GM23338 (cell line): ENCODE data around the gene ARHGAP4. TPM values are rescaled to one million over a fixed set of nuclear protein-coding genes. Genes with fewer than 3 reads are reported as not detected.
A peak's percentile ranks its signal among the peaks of the same experiment; 100 is the strongest.

Experiments used
- ATAC-seq: fragments of 200-7000 bp; cut with Tn5 transposase; 3 replicates; pipeline ENCODE4 v1.9.1; 2020
- DNase-seq: peaks from one replicate; pipeline ENCODE4 v3.0.0-alpha.2; 2015; ENCODE audit warnings: low spot score
- H2AFZ ChIP-seq: fragments of 200-600 bp; sonication (generic); 2 replicates; pipeline ENCODE4 v1.8.0; 2016; ENCODE audit warnings: antibody characterized with exemption, mild to moderate bottlenecking, moderate library complexity
- H3F3A ChIP-seq: fragments of 200-600 bp; sonication (generic); replicated peaks from 2 replicates; pipeline ENCODE4 v1.8.0; 2017; ENCODE audit warnings: antibody characterized with exemption, mixed run types, low read depth
- H3K27ac ChIP-seq: fragments of 200-600 bp; sonication (generic); 2 replicates; pipeline ENCODE4 v1.6.1; 2016; ENCODE audit warnings: low read depth
- H3K27me3 ChIP-seq: fragments of 200-600 bp; sonication (generic); 2 replicates; pipeline ENCODE4 v1.8.0; 2016; ENCODE audit warnings: mild to moderate bottlenecking, mixed run types, moderate library complexity; ENCODE audit not compliant: insufficient read depth
- H3K36me3 ChIP-seq: fragments of 200-600 bp; sonication (generic); 2 replicates; pipeline ENCODE4 v1.8.0; 2016; ENCODE audit warnings: mild to moderate bottlenecking; ENCODE audit not compliant: insufficient read depth
- H3K4me1 ChIP-seq: fragments of 200-600 bp; sonication (generic); 2 replicates; pipeline ENCODE4 v1.8.0; 2016; ENCODE audit warnings: mild to moderate bottlenecking, moderate library complexity; ENCODE audit not compliant: insufficient read depth
- H3K4me2 ChIP-seq: fragments of 200-600 bp; sonication (generic); 2 replicates; pipeline ENCODE4 v1.7.1; 2017; ENCODE audit warnings: mixed run types
- H3K4me3 ChIP-seq: fragments of 200-600 bp; sonication (generic); 2 replicates; pipeline ENCODE4 v1.6.1; 2016; ENCODE audit warnings: mixed run types
- H3K79me2 ChIP-seq: fragments of 200-600 bp; sonication (generic); replicated peaks from 2 replicates; pipeline ENCODE4 v1.8.0; 2017; ENCODE audit warnings: mild to moderate bottlenecking; ENCODE audit not compliant: insufficient read depth
- H3K9me2 ChIP-seq: fragments of 200-600 bp; sonication (generic); 2 replicates; pipeline ENCODE4 v1.8.0; 2017; ENCODE audit not compliant: insufficient read depth
- H4K20me1 ChIP-seq: fragments of 200-600 bp; sonication (generic); replicated peaks from 2 replicates; pipeline ENCODE4 v1.8.0; 2017; ENCODE audit warnings: mild to moderate bottlenecking; ENCODE audit not compliant: insufficient read depth
- H3K27ac Mint-ChIP-seq: 2 replicates; pipeline ENCODE4 v1.8.0; 2020; ENCODE audit warnings: inconsistent platforms, mild to moderate bottlenecking, moderate library complexity, mixed read lengths
- H3K27me3 Mint-ChIP-seq: 3 replicates; pipeline ENCODE4 v1.8.0; 2022; ENCODE audit warnings: low read depth, mild to moderate bottlenecking, moderate library complexity, mixed read lengths, inconsistent platforms; ENCODE audit not compliant: insufficient read depth, poor library complexity
- H3K36me3 Mint-ChIP-seq: 3 replicates; pipeline ENCODE4 v1.8.0; 2021; ENCODE audit warnings: low read depth, mild to moderate bottlenecking, inconsistent platforms, moderate library complexity, mixed read lengths
- H3K4me1 Mint-ChIP-seq: 3 replicates; pipeline ENCODE4 v1.8.0; 2020; ENCODE audit warnings: mild to moderate bottlenecking, inconsistent platforms, mixed read lengths
- H3K4me3 Mint-ChIP-seq: 3 replicates; pipeline ENCODE4 v1.8.0; 2021; ENCODE audit warnings: moderate library complexity, mild to moderate bottlenecking, inconsistent platforms, mixed read lengths
- H3K9me3 Mint-ChIP-seq: 3 replicates; pipeline ENCODE4 v1.8.0; 2020; ENCODE audit warnings: moderate library complexity, mild to moderate bottlenecking, inconsistent platforms, mixed read lengths
- CREB1 ChIP-seq: fragments of 250-450 bp; sonication (Bioruptor Pico); IDR thresholded peaks from 2 replicates; pipeline ENCODE4 v1.5.0; 2020; ENCODE audit warnings: low read depth, mild to moderate bottlenecking, moderate library complexity
- CTCF ChIP-seq, 2 experiments: fragments of 200-600 bp in 1 of 2; sonication (generic) in 1 of 2; conservative IDR thresholded peaks; 2 replicates each; pipeline versions ENCODE4 v1.5.1 to v1.6.1; 2016 to 2017; ENCODE audit warnings: antibody characterized with exemption in 2 of 2, low read depth in 2 of 2, mild to moderate bottlenecking in 2 of 2, moderate library complexity in 1 of 2
- ETS1 ChIP-seq: IDR thresholded peaks from 2 replicates; pipeline ENCODE4 v1.6.1; 2016; ENCODE audit warnings: antibody characterized with exemption
- EZH2 ChIP-seq: fragments of 200-600 bp; sonication (generic); IDR thresholded peaks from one replicate; pipeline ENCODE4 v1.8.0; 2017; ENCODE audit warnings: antibody characterized with exemption, mild to moderate bottlenecking, low read depth; ENCODE audit not compliant: unreplicated experiment
- EZH2phosphoT487 ChIP-seq: fragments of 200-600 bp; sonication (generic); IDR thresholded peaks from one replicate; pipeline ENCODE4 v1.8.1; 2018; ENCODE audit warnings: antibody characterized with exemption; ENCODE audit not compliant: unreplicated experiment
- JUNB ChIP-seq: IDR thresholded peaks from one replicate; pipeline ENCODE4 v1.6.1; 2016; ENCODE audit warnings: antibody characterized with exemption; ENCODE audit not compliant: unreplicated experiment
- NANOG ChIP-seq: IDR thresholded peaks from 2 replicates; pipeline ENCODE4 v1.6.1; 2016; ENCODE audit warnings: antibody characterized with exemption, borderline replicate concordance
- POLR2AphosphoS5 ChIP-seq: IDR thresholded peaks from 2 replicates; pipeline ENCODE4 v1.6.1; 2016; ENCODE audit warnings: antibody characterized with exemption, low read depth
- REST ChIP-seq: IDR thresholded peaks from one replicate; pipeline ENCODE4 v1.6.1; 2018; ENCODE audit warnings: antibody characterized with exemption; ENCODE audit not compliant: unreplicated experiment
- STAT1 ChIP-seq: IDR thresholded peaks from one replicate; pipeline ENCODE4 v1.6.1; 2016; ENCODE audit warnings: antibody characterized with exemption; ENCODE audit not compliant: unreplicated experiment
- ZNF114 ChIP-seq: fragments of 250-450 bp; sonication (Bioruptor Pico); IDR thresholded peaks from 2 replicates; pipeline ENCODE4 v1.5.0; 2020; ENCODE audit warnings: mild to moderate bottlenecking, moderate library complexity
- ZNF331 ChIP-seq: fragments of 250-450 bp; sonication (Bioruptor Pico); IDR thresholded peaks from 2 replicates; pipeline ENCODE4 v1.5.0; 2020; ENCODE audit warnings: low read depth, mild to moderate bottlenecking, moderate library complexity
- ZNF462 ChIP-seq: fragments of 250-450 bp; sonication (Bioruptor Pico); IDR thresholded peaks from 2 replicates; pipeline ENCODE4 v1.5.0; 2020; ENCODE audit warnings: mild to moderate bottlenecking, moderate library complexity
- polyA plus RNA-seq: library from polyadenylated mRNA; unstranded; fragments of >200 nt; fragmentation: Nextera tagmentation; extraction: Ambion mirVana; gene quantifications from 2 replicates; pipeline ENCODE4 v1.2.1, GENCODE V29; 2016
- total RNA-seq: library from RNA; depleted of rRNA; stranded (reverse); fragments of >200 nt; shearing (Covaris generic); gene quantifications from 2 replicates; pipeline ENCODE4 v1.2.3, GENCODE V29; 2014

ARHGAP4 gene
- total and polyA plus RNA-seq, 2 experiments from 2014 or later, result 21.5 to 59.5 TPM

GRCh38 chrX:153969904-153970356, 43.9 kb upstream of the ARHGAP4 start:
- Histone ChIP-seq H3K27ac (no peak overlapping the region), H3K4me3 (peak overlapping the region; percentile 85), H3K27me3 (no peaks in the 10 kb centered on the region), H3K4me1 (peaks cover 12% of the 10 kb centered on the region), H3K36me3 (no peaks in the 10 kb centered on the region), H2AFZ (no peak overlapping the region), H4K20me1 (peaks cover 17% of the 10 kb centered on the region), H3K4me2 (peak overlapping the region; percentile 84), H3F3A (0 out of 2 replicates have a peak, but pooled peaks cover 4% of the 10 kb centered on the region), H3K9me2 (no peaks in the 10 kb centered on the region), H3K79me2 (peaks cover 56% of the 10 kb centered on the region)
- H3K4me3 Mint-ChIP-seq, result peak overlapping the region; percentile 100
- peaks cover 15% of the 10 kb centered on the region for H3K36me3 Mint-ChIP-seq
- no peak for DNase-seq
- no peak for ATAC-seq
- peaks cover 33% of the 10 kb centered on the region for H3K4me1 Mint-ChIP-seq
- TF ChIP-seq ETS1 (no peak), JUNB (no peak), ZNF114 (CRISPR knock-in tag) (no peak), ZNF462 (CRISPR knock-in tag) (no peak), REST (no peak), ZNF331 (CRISPR knock-in tag) (no peak), STAT1 (no peak), EZH2phosphoT487 (no peak), EZH2 (no peak), CREB1 (CRISPR knock-in tag) (no peak), NANOG (no peak), CTCF (conservative IDR thresholded peaks at IDR 0.05; ENCODE audit: low read depth in 2 of 2) (no peak), POLR2AphosphoS5 (no peak)
- H3K27ac Mint-ChIP-seq, result peak overlapping the region; percentile 86
- H3K27me3 Mint-ChIP-seq, result peaks cover 6% of the 10 kb centered on the region
- no peaks in the 10 kb centered on the region; the same call in 2 of the 3 replicates for H3K9me3 Mint-ChIP-seq
